Muscle of arm (tissue), 12 donors: Measurements from ENCODE around the gene RPH3AL. TPM values are rescaled to one million over a fixed set of nuclear protein-coding genes. Genes with fewer than 3 reads are reported as not detected.
"Not testable (repeated sequence)": the region's sequence is repeated elsewhere in the genome, so short reads cannot be mapped to it uniquely, and the experiment has no call there.

Experiments
- DNase-seq: peaks from one replicate; pipeline ENCODE4 v3.0.0-alpha.2; 2013
- polyA plus RNA-seq, 12 donors: library from polyadenylated mRNA; unstranded; fragments of 120-200 nt; gene quantifications; one replicate each; pipeline ENCODE4 v1.2.1, GENCODE V29; 2013; ENCODE audit not compliant: insufficient read length in 12 of 12

The RPH3AL gene
- polyA plus RNA-seq, 12 donors, result 2.5 to 16.6 (median 4.4) TPM; not detected in 1

GRCh38 chr17:180381-181244 lies 172.0 kb downstream of the RPH3AL start:
- no peak for DNase-seq

- DNase-seq, result no peak
Measured at GRCh38 chr17:179781-180380, 172.7 kb downstream of the RPH3AL start.

- DNase-seq, result no peak
Measured at GRCh38 chr17:179066-179432, 173.6 kb downstream of the RPH3AL start.

- DNase-seq, result no peak
Measured at GRCh38 chr17:178292-179065, 174.1 kb downstream of the RPH3AL start.

- no peak for DNase-seq
Measured at GRCh38 chr17:177762-178161, 174.8 kb downstream of the RPH3AL start.

GRCh38 chr17:177155-177554 lies 175.5 kb downstream of the RPH3AL start:
- DNase-seq, result no peak

- DNase-seq, result no peak
Measured at GRCh38 chr17:173166-173911, 179.3 kb downstream of the RPH3AL start.

GRCh38 chr17:172401-172800 lies 180.2 kb downstream of the RPH3AL start:
- DNase-seq, result no peak

- no peak for DNase-seq
Measured at GRCh38 chr17:171871-172270, 180.7 kb downstream of the RPH3AL start.

- no peak for DNase-seq
Measured at GRCh38 chr17:170130-170670, 182.4 kb downstream of the RPH3AL start.

- not testable (repeated sequence) for DNase-seq
Measured at GRCh38 chr17:168614-169013, 184.0 kb downstream of the RPH3AL start.

- no peak for DNase-seq
Measured at GRCh38 chr17:165939-166338, 186.7 kb downstream of the RPH3AL start.

- DNase-seq, result peak; percentile 73
Measured at GRCh38 chr17:164303-165235, 188.0 kb downstream of the RPH3AL start.

GRCh38 chr17:163514-164098 lies 189.0 kb downstream of the RPH3AL start:
- DNase-seq, result no peak

- DNase-seq, result no peak
Measured at GRCh38 chr17:162689-163088, 189.9 kb downstream of the RPH3AL start.

Other genes with a start within 250 kb of the RPH3AL start
- not detected for gene SCGB1C2, start 215.2 kb downstream of the RPH3AL start, polyA plus RNA-seq
- gene DOC2B, start 171.2 kb downstream of the RPH3AL start, polyA plus RNA-seq, result 1 to 10 TPM in 11 of 12 donors, not detected in 1; 3.5 to 8.3 (median 4.7) TPM
- 10 to 100 TPM in 11 of 12 donors, not detected in 1; 25.6 to 35.0 (median 31.1) TPM for gene RFLNB, start 93.1 kb upstream of the RPH3AL start, polyA plus RNA-seq